Lung (tissue), 12 donors: ENCODE data around the gene CUBN. TPM values are rescaled to one million over a fixed set of nuclear protein-coding genes. Genes with fewer than 3 reads are reported as not detected.

ENCODE experiments used
- ATAC-seq: fragments of 200-7000 bp; cut with Tn5 transposase; one replicate; pipeline ENCODE4 v1.9.1; 2020; ENCODE audit warnings: moderate number of reproducible peaks; ENCODE audit not compliant: insufficient read depth, low FRiP score
- DNase-seq, 3 donors: peaks; one replicate each; pipeline ENCODE4 v3.0.0-alpha.2; 2013 to 2017
- H3K27ac ChIP-seq, 2 donors: one replicate each; pipeline ENCODE4 v1.5.1; 2013; ENCODE audit warnings: mild to moderate bottlenecking in 2 of 2, moderate library complexity in 2 of 2, control low read depth in 1 of 2, inconsistent platforms in 1 of 2, low read depth in 1 of 2, low read length in 1 of 2
- H3K27me3 ChIP-seq, 3 donors: one replicate each; pipeline ENCODE4 v1.5.1; 2013; ENCODE audit warnings: low read length in 2 of 3; ENCODE audit not compliant: control insufficient read depth in 3 of 3, insufficient read depth in 3 of 3
- H3K36me3 ChIP-seq, 4 donors: one replicate each; pipeline ENCODE4 v1.5.1; 2013; ENCODE audit warnings: low read length in 4 of 4, mild to moderate bottlenecking in 1 of 4, moderate library complexity in 1 of 4; ENCODE audit not compliant: control insufficient read depth in 4 of 4, insufficient read depth in 4 of 4
- H3K4me1 ChIP-seq, 5 donors: one replicate each; pipeline ENCODE4 v1.5.1; 2013; ENCODE audit warnings: low read length in 5 of 5, mild to moderate bottlenecking in 2 of 5, moderate library complexity in 1 of 5; ENCODE audit not compliant: control insufficient read depth in 5 of 5, insufficient read depth in 5 of 5
- H3K4me3 ChIP-seq: one replicate; pipeline ENCODE4 v1.5.1; 2013; ENCODE audit warnings: mild to moderate bottlenecking, control low read depth, moderate library complexity
- H3K9ac ChIP-seq, 2 donors: one replicate each; pipeline ENCODE4 v1.5.1; 2013; ENCODE audit warnings: low read length in 2 of 2, control low read depth in 1 of 2; ENCODE audit not compliant: insufficient read depth in 1 of 2
- H3K9me3 ChIP-seq, 4 donors: one replicate each; pipeline ENCODE4 v1.5.1; 2013; ENCODE audit warnings: low read length in 3 of 4, mild to moderate bottlenecking in 1 of 4, moderate library complexity in 1 of 4; ENCODE audit not compliant: control insufficient read depth in 4 of 4, insufficient read depth in 3 of 4
- WGBS, 2 donors: extraction: QIAGEN DNeasy Blood & Tissue Kit; methylation state at CpG; one replicate each; pipeline ENCODE4 v1.1.7; 2013; 5-methylcytosine and 5-hydroxymethylcytosine counted together
- polyA plus RNA-seq, 2 donors: library from polyadenylated mRNA; stranded (reverse); fragments of 200-250 nt; gene quantifications; one replicate each; pipeline ENCODE4 v1.2.1, GENCODE V29; 2013
- total RNA-seq, 2 donors: library from RNA; depleted of rRNA in 1 of 2; stranded (reverse); fragments of >200 nt in 1 of 2; gene quantifications; one replicate each; pipeline ENCODE4 v1.2.1, GENCODE V29; 2014 to 2021
- TF ChIP-seq, protein P1 (sequence below): IDR thresholded peaks from 2 replicates; pipeline ENCODE4 v1.5.1; 2012; ENCODE audit warnings: mild to moderate bottlenecking; ENCODE audit errors: control extremely low read depth, extremely low read depth
- donor health status: control.
- donor health status: control.
- donor health status: Bipolar disorder and iron deficiency.
- donor health status: healthy.
- donor health status: DM: yes; HTN: yes; CAD: no.

CUBN gene
- total and polyA plus RNA-seq, 4 donors = 0.33 to 5.1 (median 1.0) TPM

DNA sequence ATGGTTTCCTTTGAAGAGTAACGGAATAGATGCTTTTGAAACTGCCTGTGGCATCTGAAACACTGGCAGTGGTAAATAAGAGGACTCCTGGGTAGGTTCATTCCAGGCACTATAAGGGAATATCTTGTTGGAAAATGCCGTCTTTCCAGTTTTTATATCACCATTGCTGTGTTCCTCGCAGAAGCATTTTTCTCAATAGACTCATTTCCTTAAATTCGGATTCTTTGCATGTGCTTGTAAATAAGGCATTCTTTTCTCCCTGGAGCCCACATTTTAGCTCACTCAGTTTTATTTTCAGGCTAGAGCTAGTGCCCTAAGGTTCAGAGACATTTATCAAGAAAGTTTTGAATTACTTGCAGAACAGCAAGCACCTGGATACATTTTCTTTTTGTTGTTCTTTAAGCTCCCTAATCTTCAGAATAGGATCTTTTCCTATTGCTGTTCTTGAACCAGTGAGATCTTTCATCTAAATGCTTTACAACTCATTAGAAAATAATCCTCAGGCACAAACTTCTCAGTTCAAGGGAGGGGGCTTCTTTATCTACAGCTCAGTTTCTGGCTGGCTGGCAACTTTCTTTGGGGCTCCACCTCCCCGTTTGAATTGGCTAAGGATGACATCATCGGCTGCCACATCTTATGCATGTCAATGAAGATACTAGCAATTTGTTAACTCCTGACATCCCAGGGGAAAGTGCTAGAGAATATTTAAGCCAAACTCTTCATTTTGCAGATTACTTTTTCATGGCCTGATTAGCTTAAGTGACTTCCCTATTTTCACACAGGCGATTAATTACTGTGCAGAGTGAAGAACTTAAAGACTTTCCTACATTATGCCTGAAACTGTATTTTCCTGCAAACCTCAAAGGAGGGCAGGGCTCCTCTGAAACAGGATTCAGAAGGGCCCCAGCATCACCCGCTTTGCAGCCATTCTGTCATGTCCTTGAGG is 178.7 kb downstream of the CUBN start:
- no peaks in the 10 kb centered on the region for H3K36me3 ChIP-seq
- peak overlapping the region in 1 of 2 donors; percentile 8 for H3K9ac ChIP-seq
- peak; percentile 82 to 92 (median 90) for DNase-seq
- WGBS, 2 donors = 50 to 53% methylated on average over 8 of the region's 8 CpGs
- H3K4me3 ChIP-seq = no peak overlapping the region
- H3K9me3 ChIP-seq = no peaks in the 10 kb centered on the region
- no peaks in the 10 kb centered on the region for H3K27me3 ChIP-seq
- peaks cover 0 to 39% (median 6%) of the 10 kb centered on the region in 5 donors for H3K4me1 ChIP-seq
- ATAC-seq = no peak
- H3K27ac ChIP-seq = no peak overlapping the region
- TF ChIP-seq, protein P1, sequence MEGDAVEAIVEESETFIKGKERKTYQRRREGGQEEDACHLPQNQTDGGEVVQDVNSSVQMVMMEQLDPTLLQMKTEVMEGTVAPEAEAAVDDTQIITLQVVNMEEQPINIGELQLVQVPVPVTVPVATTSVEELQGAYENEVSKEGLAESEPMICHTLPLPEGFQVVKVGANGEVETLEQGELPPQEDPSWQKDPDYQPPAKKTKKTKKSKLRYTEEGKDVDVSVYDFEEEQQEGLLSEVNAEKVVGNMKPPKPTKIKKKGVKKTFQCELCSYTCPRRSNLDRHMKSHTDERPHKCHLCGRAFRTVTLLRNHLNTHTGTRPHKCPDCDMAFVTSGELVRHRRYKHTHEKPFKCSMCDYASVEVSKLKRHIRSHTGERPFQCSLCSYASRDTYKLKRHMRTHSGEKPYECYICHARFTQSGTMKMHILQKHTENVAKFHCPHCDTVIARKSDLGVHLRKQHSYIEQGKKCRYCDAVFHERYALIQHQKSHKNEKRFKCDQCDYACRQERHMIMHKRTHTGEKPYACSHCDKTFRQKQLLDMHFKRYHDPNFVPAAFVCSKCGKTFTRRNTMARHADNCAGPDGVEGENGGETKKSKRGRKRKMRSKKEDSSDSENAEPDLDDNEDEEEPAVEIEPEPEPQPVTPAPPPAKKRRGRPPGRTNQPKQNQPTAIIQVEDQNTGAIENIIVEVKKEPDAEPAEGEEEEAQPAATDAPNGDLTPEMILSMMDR = no peak

DNA sequence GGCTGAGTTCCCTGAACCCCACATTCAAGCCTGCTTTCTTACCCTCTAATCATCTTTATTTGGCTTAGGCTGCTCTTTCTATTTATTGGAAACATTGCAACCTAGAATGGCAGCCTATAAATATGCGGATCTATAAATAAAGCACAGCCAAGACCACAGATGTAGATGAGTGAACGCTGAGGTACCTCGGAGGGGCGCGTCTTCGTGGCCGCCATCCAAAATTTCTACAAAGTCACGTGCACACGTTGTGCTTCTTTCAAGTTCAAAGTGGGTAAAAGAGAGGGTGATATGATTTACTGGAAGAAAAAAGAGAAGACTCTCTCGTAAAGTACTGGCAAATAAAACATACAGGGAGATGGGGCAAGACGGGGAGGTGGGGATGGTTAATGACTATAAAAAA is 179.8 kb downstream of the CUBN start:
- no peak for DNase-seq
- Histone ChIP-seq H3K4me1 (peaks cover 0 to 39% (median 6%) of the 10 kb centered on the region in 5 donors), H3K9me3 (no peaks in the 10 kb centered on the region), H3K36me3 (no peaks in the 10 kb centered on the region), H3K27me3 (no peaks in the 10 kb centered on the region), H3K9ac (no peak overlapping the region), H3K27ac (no peak overlapping the region), H3K4me3 (no peak overlapping the region)
- TF ChIP-seq, protein P1 = no peak
- ATAC-seq = no peak
- 66 to 86% methylated on average over 11 of the region's 11 CpGs for WGBS, 2 donors

DNA sequence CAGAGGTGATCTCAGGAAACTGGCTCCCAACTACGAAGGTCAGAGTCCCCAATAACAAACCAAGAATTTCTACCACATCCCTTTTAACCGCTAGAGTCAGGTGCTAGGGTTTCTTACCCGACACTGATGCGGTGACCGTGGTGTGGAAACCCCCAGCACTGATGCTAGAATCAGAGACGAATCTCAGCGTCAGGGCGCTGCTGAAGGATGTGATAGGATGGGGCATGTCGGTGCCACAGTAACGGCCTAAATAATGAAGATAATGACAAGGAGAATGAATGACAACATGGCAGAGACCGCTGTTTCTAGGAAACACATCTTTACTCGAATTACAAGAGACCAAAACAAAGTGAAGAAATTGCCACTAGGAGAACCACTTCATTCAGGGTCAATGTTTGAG is 181.2 kb downstream of the CUBN start:
- no peaks in the 10 kb centered on the region for H3K27me3 ChIP-seq
- ATAC-seq (no peak), DNase-seq (no peak)
- no peak overlapping the region for H3K27ac ChIP-seq
- no peak overlapping the region for H3K9ac ChIP-seq
- H3K9me3 ChIP-seq = no peaks in the 10 kb centered on the region
- no peaks in the 10 kb centered on the region for H3K36me3 ChIP-seq
- no peak overlapping the region for H3K4me3 ChIP-seq
- peaks cover 0 to 34% (median 6%) of the 10 kb centered on the region in 5 donors for H3K4me1 ChIP-seq
- WGBS, 2 donors = 94 to 97% methylated on average over 12 of the region's 12 CpGs
- TF ChIP-seq, protein P1 = no peak
